Muscle of arm (tissue), 12 donors: ENCODE measurements around the gene CHSY1. TPM values are rescaled to one million over a fixed set of nuclear protein-coding genes. Genes with fewer than 3 reads are reported as not detected.

Source experiments
- DNase-seq: peaks from one replicate; pipeline ENCODE4 v3.0.0-alpha.2; 2013
- polyA plus RNA-seq, 12 donors: library from polyadenylated mRNA; unstranded; fragments of 120-200 nt; gene quantifications; one replicate each; pipeline ENCODE4 v1.2.1, GENCODE V29; 2013; ENCODE audit not compliant: insufficient read length in 12 of 12

Gene CHSY1
- polyA plus RNA-seq, 12 donors = 28.3 to 51.3 (median 38.3) TPM; not detected in 1

DNA sequence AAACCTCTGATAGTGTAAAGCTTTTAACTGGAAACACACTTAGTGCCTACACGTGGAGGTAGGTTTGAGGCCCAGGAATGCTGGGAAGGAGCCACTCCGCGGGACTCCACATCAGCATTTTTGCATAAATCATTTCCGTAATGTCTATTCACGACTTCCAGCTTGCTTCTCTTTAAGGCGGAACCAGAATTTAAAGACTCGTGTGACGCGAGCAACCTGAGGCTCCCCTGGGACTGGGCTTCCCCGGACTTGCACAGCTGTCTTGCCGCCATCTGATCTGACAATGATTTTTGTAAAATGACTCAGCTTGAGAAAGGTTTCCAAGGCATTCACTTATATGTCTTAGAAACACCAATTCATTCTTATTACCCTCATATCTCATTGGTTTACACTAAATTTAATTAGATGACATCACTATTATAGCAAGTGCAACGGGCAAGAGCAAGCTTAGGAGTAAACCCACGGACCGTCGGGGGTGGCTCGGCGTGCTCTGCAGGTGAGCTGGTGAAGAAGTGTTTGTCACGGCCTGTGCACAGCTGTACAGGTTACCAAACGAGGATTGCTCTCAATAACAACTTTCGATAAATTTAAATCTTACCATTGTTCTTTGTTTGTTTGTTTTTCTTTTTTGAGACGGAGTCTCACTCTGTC lies 95.2 kb downstream of the CHSY1 start:
- DNase-seq = peak; percentile 58

DNA sequence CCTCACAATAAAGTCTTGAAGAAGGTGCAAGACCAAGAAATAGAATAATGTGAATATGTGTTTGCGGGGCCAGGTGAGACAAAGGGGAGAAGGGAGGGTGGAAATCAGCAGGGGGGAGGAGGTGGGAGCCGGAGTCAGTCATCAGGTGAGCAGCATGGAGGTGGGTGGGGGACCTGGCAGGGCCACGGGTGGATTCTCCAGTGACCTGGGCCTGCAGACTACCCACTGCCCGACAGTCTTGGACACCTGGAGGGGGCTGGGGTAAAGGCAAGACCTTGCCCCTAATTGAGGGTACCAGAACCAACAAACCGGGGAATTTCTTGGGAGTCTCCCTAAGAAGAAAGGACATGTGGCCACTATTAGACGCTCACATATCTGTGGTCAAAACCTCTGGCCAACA lies 95.8 kb downstream of the CHSY1 start:
- DNase-seq = no peak

DNA sequence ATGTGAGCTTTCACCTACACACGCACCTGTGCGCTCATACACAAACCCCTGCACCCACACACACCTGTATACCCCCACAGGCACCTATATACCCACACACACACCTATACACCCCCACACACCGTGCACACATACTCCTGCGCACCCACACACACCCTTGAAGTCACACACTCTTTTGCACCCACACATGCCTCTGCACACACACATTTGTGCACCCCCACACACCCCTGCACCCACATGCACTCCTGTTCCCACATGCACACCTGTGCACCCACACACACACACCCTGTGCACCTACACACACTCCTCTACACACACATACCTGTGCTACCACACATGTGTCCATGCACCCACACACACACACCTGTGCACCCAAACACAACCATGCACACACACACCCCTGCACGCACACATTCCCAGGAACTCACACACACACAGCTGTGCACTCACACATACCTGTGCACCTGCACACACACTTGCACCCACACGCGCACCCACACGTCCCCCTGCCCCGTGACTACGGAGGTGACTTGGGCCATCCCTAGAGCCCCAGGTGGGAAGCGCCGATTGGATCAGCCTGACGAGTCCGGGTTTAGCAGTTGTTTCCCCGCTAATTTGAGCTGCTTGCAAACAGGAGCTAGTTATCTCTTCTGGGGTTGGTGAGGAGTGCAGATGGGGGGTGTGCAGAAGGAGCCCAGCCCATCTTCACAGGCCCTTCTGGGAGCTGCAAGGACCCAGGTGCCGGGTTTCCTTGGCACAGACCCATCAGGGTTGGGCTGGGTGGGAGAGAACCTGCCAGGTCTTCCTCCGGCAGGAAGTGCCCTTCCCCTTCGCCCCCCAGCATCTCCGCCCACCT lies 97.8 kb downstream of the CHSY1 start:
- DNase-seq = no peak

DNA sequence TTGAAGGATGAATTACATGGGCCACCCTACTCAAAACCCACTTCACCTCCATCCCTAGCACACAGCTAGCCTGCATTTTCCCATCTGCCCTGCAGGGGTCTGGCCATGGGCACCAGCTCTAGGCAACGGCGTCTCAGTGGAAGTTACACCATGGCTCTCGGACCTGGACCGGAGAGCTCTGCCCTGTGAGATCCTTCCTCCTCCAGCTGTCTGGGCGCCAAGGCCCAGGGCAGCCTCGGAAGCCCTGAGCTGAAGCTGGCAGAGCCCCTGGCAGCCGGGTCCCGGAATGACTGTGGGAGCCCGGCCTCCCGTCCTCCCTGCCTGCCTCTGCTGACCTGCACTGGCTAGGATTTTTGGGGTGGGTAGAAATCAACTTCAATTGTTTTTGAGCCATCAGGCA lies 98.9 kb downstream of the CHSY1 start:
- DNase-seq = no peak

DNA sequence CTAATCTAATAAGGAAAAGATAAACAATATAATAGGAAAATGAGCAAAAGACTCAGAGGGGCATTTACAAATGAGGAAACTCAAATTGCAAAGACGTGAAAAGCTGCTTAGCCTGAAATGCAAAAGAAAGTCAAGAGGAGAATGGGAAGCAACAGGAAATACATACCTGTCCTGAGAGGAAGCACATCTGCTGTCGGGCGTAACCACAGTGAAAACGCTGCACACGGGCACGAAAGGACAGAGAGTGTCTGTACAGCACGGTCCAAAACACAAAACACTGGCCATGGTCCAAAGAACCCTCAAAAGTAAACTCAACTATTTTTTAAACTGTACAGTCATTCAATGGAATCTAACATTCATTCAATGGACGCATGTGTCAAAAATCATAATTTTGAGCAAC lies 100.6 kb downstream of the CHSY1 start:
- DNase-seq = no peak

DNA sequence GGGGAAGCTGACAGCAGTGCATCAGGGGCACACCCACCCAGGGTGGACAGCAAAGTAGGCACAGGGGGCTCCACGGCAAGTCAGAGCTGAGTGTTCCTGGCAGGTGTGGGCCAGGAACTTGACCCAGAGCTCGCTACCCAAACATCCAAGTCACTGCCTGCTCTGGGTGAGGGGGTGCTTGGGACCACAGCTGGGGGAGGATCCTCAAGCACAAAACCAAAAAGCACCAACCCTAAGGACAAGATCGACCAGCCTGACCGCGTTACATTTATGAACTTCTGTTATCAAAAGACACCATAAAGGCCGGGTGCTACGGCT lies 101.2 kb downstream of the CHSY1 start:
- no peak for DNase-seq

DNA sequence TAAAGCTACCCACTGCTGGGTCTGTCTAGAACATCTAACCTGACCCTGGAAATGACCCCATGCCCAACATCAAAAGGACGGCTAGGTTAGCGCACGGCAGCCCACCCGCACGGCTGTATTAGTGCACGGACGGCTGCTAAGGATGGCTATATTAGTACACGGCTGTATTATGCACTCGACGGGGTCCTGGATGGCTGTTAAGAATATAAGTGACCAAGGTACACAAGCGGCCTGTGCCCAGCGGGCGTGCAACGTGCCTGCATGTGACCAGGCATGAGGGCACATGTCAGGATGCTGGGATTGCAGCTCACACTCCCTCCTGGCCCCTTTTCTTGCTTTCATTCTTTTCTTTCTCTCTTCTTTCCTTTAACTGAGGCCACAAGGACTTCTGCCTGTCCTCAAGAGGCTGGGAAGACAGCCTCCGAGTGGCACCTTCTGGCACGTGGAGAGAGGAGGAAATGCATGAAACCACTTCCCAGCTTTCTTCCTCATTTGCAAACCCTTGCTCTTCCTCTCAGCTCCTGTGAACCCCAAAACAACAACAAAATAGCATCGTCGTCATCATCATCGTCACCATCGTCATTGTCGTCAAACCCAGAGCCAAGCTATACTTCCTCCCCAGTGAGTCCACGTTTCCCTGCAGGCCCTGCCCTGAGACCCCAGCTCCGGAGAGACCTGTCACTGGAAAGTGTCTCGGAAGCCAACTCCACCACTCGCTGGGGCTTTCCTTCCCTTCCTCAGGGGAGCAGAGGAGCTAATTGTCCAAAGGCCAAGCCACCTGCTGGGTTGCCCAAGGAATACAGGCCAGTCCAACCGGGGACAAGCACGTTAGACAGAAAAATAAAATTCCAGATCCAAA lies 101.8 kb downstream of the CHSY1 start:
- DNase-seq = no peak

DNA sequence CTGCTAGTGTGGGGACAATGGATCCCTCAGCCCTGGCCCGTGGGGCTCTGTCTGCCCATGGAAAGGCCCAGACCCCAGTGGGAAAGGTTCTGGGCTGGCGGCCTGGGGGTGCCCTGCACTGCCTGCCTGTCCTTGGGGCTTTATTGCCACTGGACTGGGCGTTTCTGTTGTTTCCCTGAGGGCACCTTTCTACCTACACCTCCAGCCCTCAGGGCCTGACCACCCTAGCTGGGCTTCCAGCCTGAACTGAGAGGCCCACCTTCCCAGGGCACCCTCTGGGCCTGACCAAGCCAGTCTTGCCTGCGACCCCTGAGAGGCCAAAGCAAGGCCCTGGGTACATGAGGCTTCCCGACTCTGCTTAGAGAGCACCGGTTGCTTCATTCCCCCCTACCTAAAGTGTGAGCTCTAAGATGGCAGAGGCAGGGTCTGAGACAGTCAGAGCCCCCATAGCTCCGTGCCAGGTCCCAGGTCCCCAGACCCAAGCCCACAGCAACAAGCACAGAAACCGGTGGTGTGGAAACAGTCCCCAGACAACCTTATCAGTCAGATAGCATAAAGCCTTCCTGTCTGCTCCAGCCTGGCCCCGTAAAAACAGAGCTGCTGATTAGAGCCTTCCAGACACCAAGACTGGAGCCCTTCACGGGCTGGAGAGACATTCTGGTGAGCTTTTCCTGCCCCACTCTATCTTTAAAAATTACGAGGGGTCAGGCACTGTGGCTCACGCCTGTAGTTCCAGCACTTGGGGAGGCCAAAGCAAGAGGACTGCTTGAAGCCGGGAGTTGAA lies 102.8 kb downstream of the CHSY1 start:
- DNase-seq = no peak

DNA sequence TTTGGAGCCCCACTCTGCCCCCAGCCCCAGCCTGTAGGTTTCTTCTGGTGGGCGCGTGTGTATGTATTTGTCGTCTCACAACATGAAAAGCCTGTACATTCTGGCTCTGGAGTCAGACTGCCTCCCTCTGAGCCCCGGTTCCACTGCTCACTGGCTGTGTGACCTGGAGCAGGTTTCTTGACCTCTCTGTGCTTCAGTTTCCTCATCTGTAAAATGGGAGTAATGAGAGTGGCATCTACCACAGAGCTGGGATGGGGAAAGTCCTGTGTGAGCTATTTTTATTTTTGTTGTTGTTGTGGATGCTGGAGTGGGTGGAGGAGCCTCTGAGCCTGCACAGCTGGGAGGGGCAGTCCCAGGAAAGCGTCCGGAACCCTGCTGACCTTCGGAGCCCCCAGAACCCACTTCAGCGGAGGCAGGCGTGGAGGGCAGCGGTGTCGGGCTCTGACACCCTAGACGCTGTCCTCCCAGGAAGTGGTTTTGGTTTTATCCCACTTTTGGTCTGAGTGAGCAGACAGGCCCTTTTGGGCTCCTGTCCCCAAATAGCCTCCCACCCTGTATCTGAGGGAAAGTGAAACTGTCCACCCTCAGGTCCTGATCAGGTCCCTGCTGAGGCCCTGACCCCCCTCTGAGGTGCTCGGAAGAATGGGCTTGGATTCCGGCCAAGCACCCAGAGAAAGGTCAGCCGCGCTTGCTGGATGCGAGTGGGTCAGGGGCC lies 103.5 kb downstream of the CHSY1 start:
- no peak for DNase-seq

DNA sequence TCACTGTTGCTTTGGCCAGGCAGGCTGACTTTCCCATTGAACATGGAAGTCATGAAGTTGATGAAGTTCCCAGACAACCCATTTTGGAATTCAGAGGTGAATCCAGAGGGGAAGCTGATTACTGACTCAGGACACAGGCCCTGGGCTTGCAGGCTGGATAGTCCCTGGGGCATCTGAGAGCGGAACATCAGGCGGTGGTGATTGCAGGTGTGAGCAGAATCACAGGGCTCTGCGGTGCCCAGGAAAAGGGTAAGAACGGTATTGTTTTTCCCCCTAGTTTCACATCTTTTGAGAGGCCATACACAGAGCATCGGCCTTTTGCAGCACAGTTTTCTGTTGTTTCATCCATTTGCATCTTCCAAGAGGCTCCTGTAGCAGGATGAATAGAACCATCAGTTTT lies 104.7 kb downstream of the CHSY1 start:
- DNase-seq = no peak

DNA sequence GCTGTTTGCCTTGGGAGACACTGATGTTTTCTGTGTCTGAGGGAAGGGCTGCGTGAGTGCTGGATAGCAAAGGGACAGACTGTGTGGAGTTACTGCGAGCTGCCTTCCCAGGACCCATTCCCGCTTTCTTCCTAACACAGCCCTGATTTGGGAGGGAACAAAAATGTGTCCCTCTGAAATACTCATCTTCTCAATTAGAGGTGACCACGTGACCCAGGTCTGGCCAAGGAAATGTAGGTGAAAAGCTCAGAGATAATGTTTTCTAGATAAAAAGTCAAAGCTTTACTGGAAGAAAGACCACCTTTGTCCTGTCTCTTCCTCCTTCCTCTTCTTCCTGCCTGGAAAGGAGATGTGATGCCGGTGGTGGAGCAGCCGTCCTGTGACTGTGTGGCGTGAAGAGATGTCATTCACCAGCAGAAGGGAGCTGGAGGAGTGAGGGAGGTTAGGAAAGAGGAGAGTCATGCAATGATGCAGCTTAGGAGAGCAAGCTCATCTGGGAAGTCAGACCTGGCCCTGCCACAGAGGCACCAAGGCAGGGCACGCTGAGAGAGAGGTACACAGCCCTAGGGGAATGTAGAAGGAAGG lies 105.6 kb downstream of the CHSY1 start:
- no peak for DNase-seq

DNA sequence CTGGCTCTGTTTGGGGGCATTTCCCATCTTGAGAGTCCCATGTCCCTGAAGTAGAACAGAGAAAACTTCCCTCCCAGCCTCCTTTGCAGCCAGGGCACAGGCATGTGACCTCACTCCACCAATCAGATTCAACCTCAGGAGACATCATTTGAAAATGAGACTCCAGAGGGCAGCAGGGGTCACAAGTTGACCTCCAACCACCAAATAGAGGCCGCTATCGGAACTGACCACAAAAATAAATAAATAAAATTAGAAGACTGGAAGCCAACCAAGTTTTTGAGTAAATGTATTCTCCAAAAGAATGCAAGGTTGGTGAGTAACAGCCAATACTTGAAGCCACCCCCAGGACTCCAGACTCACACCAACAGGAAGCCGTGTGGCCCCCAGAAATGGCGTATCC lies 106.5 kb downstream of the CHSY1 start:
- DNase-seq = no peak

DNA sequence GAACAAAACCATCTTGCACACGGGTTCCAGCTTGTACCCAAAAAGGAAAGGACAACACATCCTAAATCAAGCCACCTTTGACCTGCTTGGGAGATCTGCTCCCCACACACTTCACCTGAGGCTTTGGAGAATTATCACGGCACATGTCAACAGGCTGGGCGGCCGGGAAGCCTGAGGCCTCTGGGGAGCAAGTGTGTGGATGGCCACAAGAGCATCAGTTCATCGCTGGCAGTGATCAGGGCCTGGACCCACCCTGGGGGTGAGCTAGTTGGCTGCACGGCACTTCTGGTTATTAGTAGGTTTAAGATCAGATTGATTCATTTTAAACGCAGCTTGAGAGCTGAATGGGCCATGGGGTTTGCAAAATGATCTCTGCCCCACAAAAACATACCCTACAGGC lies 108.5 kb downstream of the CHSY1 start:
- DNase-seq = no peak

DNA sequence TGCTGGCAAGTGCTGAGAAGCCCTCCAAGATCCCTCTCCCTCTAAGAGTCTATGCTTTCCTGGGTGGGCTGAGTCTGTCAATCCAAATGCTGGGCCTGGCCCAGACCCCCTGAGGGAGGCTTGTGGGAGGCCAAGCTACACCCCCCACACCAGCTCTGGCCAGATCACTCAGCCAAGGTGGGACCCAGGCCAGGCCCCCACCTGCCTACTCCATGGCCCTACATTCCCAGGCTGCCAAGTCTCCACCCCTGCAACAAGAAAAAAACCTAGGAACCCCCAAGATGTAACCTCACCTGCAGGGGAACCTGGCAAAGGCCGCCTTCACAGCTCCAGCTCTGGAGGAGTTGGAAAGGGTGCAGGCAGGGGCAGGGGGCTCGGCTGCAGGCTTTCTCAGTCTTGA lies 109.1 kb downstream of the CHSY1 start:
- no peak for DNase-seq

DNA sequence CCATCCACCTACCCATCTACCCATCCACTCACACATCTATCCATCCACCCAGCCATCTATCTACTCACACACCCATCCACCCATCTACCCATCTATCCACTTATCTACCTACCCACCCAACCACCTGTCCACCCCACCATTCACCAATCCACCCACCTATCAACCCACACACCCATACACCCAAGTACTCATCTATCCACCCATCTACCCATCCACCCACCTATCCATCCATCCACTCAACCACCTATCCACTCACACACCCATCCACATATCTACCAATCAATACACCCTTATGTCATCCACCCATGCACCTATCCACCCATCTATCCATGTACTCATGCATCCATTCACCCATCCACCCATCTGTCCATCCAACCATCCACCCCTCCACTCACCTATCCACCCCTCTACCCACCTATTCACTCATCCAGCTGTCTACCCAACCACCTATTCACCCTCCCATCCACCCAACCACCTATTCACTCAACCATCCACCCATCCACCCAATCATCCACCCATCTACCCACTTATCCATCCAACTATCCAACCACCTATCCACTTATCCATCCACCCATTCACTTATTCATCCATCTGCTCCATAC lies 109.8 kb downstream of the CHSY1 start:
- DNase-seq = no peak

DNA sequence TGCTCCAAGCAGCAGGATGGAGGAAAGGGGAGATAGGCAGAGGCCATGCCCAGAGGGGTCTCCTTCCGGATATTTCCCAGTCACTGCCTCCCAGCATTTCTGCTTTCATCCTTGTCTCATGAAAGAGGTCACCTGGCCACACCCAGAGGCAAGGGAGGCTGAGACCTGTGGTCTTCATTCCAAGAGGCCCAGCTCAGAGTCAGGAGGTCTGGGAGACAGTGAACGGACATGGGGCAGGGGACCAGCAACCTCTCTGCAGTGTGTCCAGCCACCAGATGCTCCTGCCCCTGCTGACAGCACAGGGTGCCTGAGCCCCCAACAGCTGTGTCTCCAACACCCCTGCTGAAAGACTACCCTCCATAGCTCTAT lies 111.2 kb downstream of the CHSY1 start:
- no peak for DNase-seq

DNA sequence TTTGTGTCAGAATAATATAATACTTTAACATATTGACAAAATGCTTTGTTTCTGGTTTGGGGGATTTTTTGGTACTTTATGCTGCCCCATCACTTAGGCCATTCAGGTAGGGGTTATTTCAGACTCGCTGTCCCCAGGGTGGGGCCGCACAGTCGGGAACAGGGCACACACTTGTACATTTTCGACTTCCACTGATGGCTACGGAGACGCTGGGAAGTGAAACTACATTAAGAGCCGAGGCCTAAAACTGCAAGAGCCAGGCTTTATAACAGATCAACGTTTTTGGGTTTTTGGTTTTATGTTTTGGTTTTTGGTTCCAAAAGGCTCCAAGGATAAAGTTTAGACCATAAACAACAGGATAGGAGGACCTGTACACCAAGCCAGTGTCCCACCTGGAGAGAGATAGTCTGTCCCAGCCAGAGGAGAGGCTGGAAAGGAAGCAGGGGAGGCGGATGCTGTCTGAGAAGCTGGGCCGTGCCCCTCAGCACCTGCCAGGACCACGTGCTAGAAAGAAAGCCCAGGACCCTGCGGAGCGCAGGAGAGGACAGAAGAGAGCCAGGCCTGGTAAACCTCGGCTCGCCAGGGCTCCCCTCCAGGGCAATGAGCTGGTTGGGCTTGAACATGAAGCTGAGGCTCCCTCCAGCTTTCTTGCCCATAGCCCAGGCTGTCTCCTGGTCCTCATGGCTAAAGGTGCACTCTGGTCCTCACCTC lies 111.7 kb downstream of the CHSY1 start:
- no peak for DNase-seq

DNA sequence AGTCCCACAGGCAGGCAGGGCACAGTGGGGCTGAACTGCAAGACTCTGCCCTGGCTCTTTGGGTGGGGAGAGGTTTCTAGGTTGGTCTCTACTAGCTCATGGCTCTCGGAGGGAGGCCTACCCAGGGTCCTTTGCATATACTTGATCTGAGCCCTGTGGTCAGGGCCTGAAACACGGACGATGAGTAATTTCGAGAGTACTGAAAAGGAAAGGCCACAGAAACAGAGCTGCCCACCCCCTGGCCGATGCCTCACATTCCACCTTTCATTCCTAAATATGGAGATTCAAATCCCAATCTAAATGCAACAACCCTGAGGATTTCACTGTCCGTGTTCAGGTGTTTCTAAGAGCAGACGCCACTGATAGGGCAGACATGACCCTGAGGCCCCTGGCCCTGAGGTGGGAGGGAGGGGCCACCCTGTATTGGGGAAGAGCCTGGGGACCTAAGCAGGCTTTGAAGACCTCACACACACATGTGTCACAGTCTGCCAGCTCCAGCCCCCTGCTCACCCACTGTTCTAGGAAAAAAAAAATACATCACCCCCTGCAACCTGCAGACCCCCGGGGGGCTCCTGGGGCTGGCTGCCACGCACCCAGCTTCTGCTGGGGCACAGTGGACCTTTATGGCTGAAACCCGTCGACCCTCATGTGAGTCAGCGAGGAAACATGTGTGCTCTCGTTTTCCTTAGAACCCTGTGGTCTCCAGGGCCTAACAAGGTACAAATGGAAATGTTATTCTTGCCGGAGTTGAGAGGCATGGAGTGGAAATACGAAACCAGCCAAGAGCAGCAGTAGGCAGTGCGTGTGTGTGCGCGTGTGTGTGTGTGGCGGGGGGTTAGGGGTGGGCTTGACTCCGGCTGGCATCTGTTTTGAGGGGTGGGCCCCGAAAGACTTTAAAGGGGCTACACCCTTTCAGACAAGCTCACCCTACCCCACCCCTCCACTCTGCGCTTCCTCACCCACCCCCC lies 112.7 kb downstream of the CHSY1 start:
- DNase-seq = no peak
